Sigmoid colon (tissue), 7 donors: ENCODE measurements around the gene LRRN4. TPM values are rescaled to one million over a fixed set of nuclear protein-coding genes. Genes with fewer than 3 reads are reported as not detected.

Experiments used
- DNase-seq: peaks from one replicate; pipeline ENCODE4 v3.0.0-alpha.2; 2019
- H3K27ac ChIP-seq, 4 donors: fragments of 200-600 bp; sonication (generic); one replicate each; pipeline ENCODE4 v1.5.1; 2016 to 2019; ENCODE audit warnings: mild to moderate bottlenecking in 1 of 4
- H3K27me3 ChIP-seq, 3 donors: fragments of 200-600 bp; sonication (generic); one replicate each; pipeline ENCODE4 v1.5.1; 2019; ENCODE audit warnings: mild to moderate bottlenecking in 1 of 3
- H3K36me3 ChIP-seq, 4 donors: fragments of 200-600 bp; sonication (generic); one replicate each; pipeline ENCODE4 v1.5.1; 2016 to 2019
- H3K4me1 ChIP-seq, 4 donors: fragments of 200-600 bp; sonication (generic); one replicate each; pipeline ENCODE4 v1.5.1; 2017 to 2019
- H3K4me3 ChIP-seq, 4 donors: fragments of 200-600 bp; sonication (generic); one replicate each; pipeline ENCODE4 v1.5.1; 2017 to 2019; ENCODE audit warnings: mild to moderate bottlenecking in 2 of 4, moderate library complexity in 1 of 4
- H3K9me3 ChIP-seq, 4 donors: fragments of 200-600 bp in 3 of 4; sonication (generic) in 3 of 4; one replicate each; pipeline versions ENCODE4 v1.5.1 to v1.6.1; 2013 to 2019
- CTCF ChIP-seq, 4 experiments: fragments of 450-650 bp in 3 of 4; fragments of 200-600 bp in 1 of 4; IDR thresholded peaks; one replicate each; pipeline ENCODE4 v1.5.1; 2016 to 2019; ENCODE audit warnings: antibody characterized with exemption in 4 of 4, mild to moderate bottlenecking in 3 of 4, moderate library complexity in 2 of 4
- EP300 ChIP-seq, 4 donors: sonication (generic); formaldehyde crosslinking; IDR thresholded peaks; one replicate each; pipeline ENCODE4 v1.6.1; 2017; ENCODE audit warnings: antibody characterized with exemption in 4 of 4
- POLR2A ChIP-seq, 2 donors: fragments of 450-650 bp; IDR thresholded peaks; one replicate each; pipeline ENCODE4 v1.6.1; 2016; ENCODE audit warnings: antibody characterized with exemption in 2 of 2, mild to moderate bottlenecking in 2 of 2, moderate library complexity in 2 of 2
- POLR2AphosphoS5 ChIP-seq, 4 donors: sonication (generic); formaldehyde crosslinking; IDR thresholded peaks; one replicate each; pipeline ENCODE4 v1.6.1; 2017; ENCODE audit warnings: antibody characterized with exemption in 4 of 4
- WGBS, 2 donors: extraction: QIAGEN DNeasy Blood & Tissue Kit; methylation state at CpG; one replicate each; pipeline ENCODE4 v1.1.7; 2013; 5-methylcytosine and 5-hydroxymethylcytosine counted together
- intact Hi-C: fragments of 100-400 bp; cut with DNase I; formaldehyde crosslinking; loops from one replicate; pipeline ENCODE4 v1.15.1; 2023
- polyA plus RNA-seq, 3 donors: library from polyadenylated mRNA; stranded (reverse); fragments of 200-250 nt; gene quantifications; one replicate each; pipeline ENCODE4 v1.2.3, GENCODE V29; 2013
- total RNA-seq, 4 donors: library from RNA; depleted of rRNA; stranded (reverse); fragments of >200 nt; gene quantifications; one replicate each; pipeline ENCODE4 v1.1.0, GENCODE V29; 2016
- donor health status: healthy with polysubstance abuse.
- donor health status: Bipolar disorder and iron deficiency.
- donor health status: healthy.

The LRRN4 gene
- total and polyA plus RNA-seq, 7 donors = 0.04 to 0.16 TPM; not detected in 5

DNA sequence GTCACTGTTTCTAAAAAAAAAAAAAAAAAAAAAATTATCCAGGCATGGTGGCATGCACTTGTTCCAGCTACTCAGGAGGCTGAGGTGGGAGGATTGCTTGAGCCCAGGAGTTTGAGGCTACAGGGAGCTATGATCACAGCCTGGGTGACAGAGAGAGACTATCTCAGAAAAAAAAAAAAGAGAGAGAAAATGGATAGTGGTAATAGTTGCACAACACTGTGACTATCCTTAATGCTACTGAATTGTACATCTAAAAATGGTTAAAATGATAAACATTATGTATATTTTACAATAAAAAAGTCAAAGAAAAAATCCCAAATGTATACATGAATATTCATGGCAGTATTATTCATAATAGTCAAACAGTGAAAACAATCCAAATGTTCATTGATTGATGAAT, 46.0 kb upstream of the LRRN4 start:
- Histone ChIP-seq H3K36me3 (no peaks in the 10 kb centered on the region), H3K27ac (no peak overlapping the region), H3K4me3 (no peak overlapping the region), H3K9me3 (no peaks in the 10 kb centered on the region), H3K27me3 (no peaks in the 10 kb centered on the region), H3K4me1 (no peaks in the 10 kb centered on the region)
- TF ChIP-seq EP300 (IDR thresholded peaks at IDR 0.05) = no peak
- no peak for TF ChIP-seq POLR2A (IDR thresholded peaks at IDR 0.05)
- TF ChIP-seq CTCF (IDR thresholded peaks at IDR 0.05) = no peak
- TF ChIP-seq POLR2AphosphoS5 (IDR thresholded peaks at IDR 0.05) = no peak
- no peak for DNase-seq
- intact Hi-C loops = no loop called here

GRCh38 chr20:6095409-6095808, 41.5 kb upstream of the LRRN4 start:
- 13 to 63% methylated on average over 5 of the region's 5 CpGs for WGBS, 2 donors

GRCh38 chr20:6094565-6094964, 40.7 kb upstream of the LRRN4 start:
- WGBS, 2 donors = 14 to 68% methylated on average over 4 of the region's 4 CpGs
- no peaks in the 10 kb centered on the region for H3K27me3 ChIP-seq
- no peaks in the 10 kb centered on the region for H3K36me3 ChIP-seq
- H3K4me3 ChIP-seq = no peak overlapping the region
- no peak overlapping the region for H3K27ac ChIP-seq
- no peak for TF ChIP-seq CTCF (IDR thresholded peaks at IDR 0.05)
- TF ChIP-seq POLR2A (IDR thresholded peaks at IDR 0.05) = no peak
- no peak for TF ChIP-seq POLR2AphosphoS5 (IDR thresholded peaks at IDR 0.05)
- TF ChIP-seq EP300 (IDR thresholded peaks at IDR 0.05) = no peak
- H3K4me1 ChIP-seq = no peaks in the 10 kb centered on the region
- intact Hi-C loops = no loop called here
- no peak for DNase-seq
- no peaks in the 10 kb centered on the region for H3K9me3 ChIP-seq

More at GRCh38 chr20:6095409-6095808, 41.5 kb upstream of the LRRN4 start:
- no peaks in the 10 kb centered on the region for H3K9me3 ChIP-seq
- no peak overlapping the region for H3K27ac ChIP-seq
- TF ChIP-seq POLR2A (IDR thresholded peaks at IDR 0.05) (no peak), CTCF (IDR thresholded peaks at IDR 0.05) (no peak), EP300 (IDR thresholded peaks at IDR 0.05) (no peak), POLR2AphosphoS5 (IDR thresholded peaks at IDR 0.05) (no peak)
- DNase-seq = no peak
- no peaks in the 10 kb centered on the region for H3K4me1 ChIP-seq
- H3K36me3 ChIP-seq = no peaks in the 10 kb centered on the region
- no peak overlapping the region for H3K4me3 ChIP-seq
- intact Hi-C loops = no loop called here
- H3K27me3 ChIP-seq = no peaks in the 10 kb centered on the region

DNA sequence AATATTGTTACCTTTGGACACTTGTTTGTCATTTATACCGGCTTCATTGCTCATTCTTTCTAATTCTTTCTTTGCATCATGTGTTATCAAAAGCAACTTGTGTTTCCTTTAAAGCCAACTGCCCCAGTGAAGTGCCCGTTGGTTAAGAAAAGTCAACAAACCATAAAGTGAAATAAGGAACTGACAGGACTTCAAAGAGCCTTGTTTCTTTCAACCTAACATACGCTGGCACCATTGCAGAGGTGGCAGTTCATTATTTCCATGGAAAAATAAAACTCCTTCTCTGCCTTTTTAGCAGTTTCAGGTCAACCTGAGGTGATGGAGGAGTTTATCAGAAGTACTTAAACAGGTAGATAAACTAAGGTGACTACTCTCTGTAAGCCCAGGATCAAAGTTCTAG, 40.2 kb upstream of the LRRN4 start:
- Histone ChIP-seq H3K27me3 (no peaks in the 10 kb centered on the region), H3K4me1 (no peaks in the 10 kb centered on the region), H3K9me3 (no peaks in the 10 kb centered on the region), H3K4me3 (no peak overlapping the region), H3K27ac (no peak overlapping the region), H3K36me3 (no peaks in the 10 kb centered on the region)
- no peak for DNase-seq
- intact Hi-C loops = no loop called here
- WGBS, 2 donors = 5 to 14% methylated on average over 3 of the region's 3 CpGs
- TF ChIP-seq POLR2AphosphoS5 (IDR thresholded peaks at IDR 0.05) (no peak), CTCF (IDR thresholded peaks at IDR 0.05) (no peak), EP300 (IDR thresholded peaks at IDR 0.05) (no peak), POLR2A (IDR thresholded peaks at IDR 0.05) (no peak)

- H3K36me3 ChIP-seq = no peaks in the 10 kb centered on the region
- WGBS, 2 donors = 78 to 93% methylated on average over 8 of the region's 8 CpGs
- no peak for DNase-seq
- H3K27me3 ChIP-seq = no peaks in the 10 kb centered on the region
- intact Hi-C loops = no loop called here
- H3K27ac ChIP-seq = no peak overlapping the region
- H3K4me1 ChIP-seq = no peaks in the 10 kb centered on the region
- no peak overlapping the region for H3K4me3 ChIP-seq
- no peaks in the 10 kb centered on the region for H3K9me3 ChIP-seq
- TF ChIP-seq POLR2AphosphoS5 (IDR thresholded peaks at IDR 0.05) (no peak), CTCF (IDR thresholded peaks at IDR 0.05) (no peak), EP300 (IDR thresholded peaks at IDR 0.05) (no peak)
Observed at GRCh38 chr20:6091661-6092060, 37.8 kb upstream of the LRRN4 start.
